GM19328 (cell line): ENCODE results near the gene OR13C2.

Experiments
- ATAC-seq: cut with Tn5 transposase; IDR thresholded peaks from one replicate; pipeline ENCODE4 v1.9.1; 2021; ENCODE audit warnings: mild to moderate bottlenecking, moderate library complexity; ENCODE audit not compliant: unreplicated experiment

The OR13C2 gene

GRCh38 chr9:104555521-104555920 is 49.9 kb downstream of the OR13C2 start:
- no peak for ATAC-seq
